ENCODE measurements around the gene LHFPL3.
A peak's percentile ranks its signal among the peaks of the same experiment; 100 is the strongest.

LHFPL3 gene

DNA sequence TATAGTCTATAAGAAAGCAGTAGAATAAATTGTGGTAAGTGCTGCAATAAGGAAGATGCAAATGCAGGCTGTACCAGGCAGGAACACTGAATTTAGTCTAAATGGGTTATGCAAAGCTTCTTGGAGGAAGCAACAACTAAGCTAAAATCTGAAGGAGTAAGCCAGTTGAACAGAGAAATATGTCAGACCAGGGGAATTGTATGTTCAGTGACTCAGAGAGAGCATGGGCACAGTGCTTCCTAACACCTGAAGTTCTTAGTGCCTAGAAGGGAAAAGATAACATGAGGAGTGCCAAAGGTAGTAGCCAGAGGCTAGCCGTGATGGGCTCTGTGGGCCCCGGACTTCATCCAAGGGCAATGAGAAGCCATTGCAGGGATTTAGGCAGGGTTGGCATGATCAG is 481.5 kb downstream of the LHFPL3 start:
- no peak for DNase-seq

DNA sequence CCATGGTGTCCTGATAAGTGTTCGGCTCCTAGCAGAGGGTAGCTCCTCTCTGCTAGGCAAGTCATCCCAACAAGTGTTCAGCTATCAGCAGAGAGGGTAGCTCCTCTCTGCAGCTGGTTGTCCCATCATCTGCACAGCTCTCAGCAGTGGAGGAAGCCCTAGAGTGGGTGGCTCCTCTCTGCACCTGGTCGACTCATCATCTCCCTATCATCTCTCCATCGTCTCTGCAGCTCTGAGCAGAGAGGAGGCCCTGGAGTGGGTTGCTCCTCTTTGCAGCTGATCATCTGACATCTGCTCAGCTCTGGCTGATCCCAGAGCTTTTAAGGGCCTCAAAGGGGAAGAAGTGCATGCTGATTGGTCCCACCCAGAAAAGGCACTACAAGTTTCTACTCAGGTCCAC is 485.7 kb downstream of the LHFPL3 start:
- DNase-seq, result no peak

DNA sequence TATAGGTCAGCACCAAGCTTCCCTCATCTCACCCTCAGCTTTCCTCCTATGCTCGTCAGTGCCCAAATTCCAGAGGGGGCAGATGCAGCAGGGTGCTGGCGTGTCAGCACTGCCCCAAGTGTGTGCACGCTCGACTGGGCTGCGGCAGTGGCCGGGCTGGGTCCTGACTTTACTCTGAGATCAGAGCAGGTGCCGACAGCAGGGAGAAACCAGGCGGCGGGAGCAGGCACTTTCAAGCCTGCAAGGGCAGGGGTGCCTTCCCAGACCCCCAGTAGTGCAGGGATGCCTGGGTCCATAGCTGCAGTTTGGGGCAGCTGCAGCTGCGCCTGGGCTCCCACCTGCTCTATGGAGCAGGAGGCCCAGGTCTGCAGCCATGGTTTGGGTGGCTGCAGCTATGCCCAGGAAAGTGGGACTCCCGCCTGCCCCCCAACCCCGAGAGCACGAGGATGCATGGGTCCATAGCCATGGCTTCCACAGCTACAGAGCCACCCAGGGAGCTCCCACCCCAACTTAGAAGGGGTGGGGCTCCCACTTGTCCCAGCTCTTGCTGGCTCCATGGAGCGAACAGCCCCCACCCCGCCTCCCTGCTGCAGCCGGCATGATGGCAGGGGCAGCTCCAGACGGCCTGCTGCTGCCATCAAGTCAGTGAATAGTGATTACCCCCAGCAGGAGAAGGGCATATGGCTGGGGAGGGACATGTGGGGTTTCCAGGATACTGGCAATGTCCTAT is 486.4 kb downstream of the LHFPL3 start:
- DNase-seq, result no peak

DNA sequence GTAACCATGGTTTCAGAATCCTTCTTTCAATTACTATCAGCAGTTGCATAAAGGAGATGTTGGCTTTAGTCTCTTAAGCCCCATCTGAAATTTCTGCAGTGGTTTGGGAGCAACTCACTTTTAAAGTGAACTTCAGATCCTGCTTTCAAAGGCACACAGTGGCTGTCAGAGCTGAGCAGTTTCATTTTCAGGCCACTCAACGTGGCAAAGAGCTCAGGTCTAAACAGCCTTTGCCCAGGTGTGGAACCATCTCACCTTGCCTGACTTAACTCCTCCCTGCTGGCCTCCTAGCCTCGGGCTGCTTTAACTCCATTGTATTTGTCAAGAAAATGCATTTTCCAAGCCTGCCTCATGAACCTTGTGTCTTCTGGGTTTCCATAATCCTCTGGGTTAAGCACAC is 488.1 kb downstream of the LHFPL3 start:
- no peak for DNase-seq

DNA sequence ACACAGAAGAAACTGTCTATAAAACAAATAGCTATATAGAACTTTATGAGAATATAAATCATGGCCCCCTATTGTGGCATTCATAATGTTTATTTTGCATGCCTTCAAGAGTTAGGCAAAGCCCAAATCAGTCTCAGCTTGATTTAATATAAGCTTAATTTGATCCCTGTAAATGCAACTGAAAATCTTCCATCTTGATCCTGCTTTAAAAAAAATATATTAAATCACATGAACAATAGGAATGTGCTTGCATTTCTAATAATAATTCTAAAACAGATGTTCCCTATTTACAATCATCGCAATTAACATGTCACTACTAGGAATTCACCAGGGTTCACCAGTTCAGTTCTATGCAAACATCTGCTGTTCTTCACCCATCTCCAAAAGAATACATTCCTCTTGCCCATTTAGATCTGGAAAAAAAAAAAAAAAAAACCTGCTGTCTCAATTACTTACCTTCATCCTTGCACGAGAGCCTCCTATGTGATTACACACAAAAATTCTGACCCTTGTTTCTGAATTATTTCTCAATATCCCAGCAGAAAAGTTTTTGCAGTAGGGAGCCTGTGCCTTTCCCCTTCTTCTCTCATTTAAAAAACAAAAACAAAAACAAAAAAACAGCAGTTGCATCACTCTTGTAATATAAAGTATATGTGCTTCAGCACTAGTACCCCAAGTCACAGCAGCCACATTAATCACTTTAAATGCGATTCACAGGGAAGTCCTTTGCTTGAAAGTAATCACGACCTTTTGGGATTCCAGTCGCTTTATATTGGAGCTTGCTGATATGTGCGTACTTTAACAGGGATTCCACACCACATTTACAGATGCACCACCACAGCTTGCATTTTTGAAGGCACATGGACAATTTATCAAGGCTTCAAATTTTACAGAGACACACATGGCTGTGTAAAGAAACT is 490.8 kb downstream of the LHFPL3 start:
- DNase-seq, result no peak

DNA sequence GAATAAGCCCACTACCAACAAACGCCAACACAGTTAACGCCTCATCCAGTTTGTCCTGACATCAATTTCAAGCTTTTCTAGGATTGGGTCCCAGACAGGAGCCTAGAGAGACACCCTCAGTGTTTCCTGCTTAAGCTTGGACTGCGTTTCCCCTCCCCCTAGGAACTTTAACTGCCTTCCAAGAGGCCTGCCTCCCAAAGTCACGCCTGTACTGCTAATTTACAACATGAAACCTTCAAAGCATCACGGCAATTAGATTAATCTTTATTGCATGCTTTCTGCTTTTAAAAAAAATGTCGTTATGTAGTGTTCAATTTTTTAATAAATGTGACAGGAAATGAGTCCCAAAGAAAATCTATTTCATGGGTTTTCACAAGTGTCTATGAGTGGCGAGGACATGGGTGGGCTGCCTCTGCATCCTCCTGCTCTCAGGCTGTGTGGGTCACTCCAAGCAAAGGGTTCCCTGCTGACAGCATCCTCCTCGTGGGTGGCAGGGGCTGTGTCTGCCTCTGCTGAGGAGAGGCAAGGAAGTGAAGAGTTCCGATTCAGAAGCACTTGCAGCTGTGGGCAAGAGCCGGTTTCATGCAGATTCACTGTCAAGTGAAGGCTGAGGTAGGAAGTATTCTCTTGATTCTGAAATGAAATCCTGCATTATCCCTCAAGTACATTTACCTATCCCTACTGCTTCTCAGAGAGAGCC is 492.6 kb downstream of the LHFPL3 start:
- no peak for DNase-seq

DNA sequence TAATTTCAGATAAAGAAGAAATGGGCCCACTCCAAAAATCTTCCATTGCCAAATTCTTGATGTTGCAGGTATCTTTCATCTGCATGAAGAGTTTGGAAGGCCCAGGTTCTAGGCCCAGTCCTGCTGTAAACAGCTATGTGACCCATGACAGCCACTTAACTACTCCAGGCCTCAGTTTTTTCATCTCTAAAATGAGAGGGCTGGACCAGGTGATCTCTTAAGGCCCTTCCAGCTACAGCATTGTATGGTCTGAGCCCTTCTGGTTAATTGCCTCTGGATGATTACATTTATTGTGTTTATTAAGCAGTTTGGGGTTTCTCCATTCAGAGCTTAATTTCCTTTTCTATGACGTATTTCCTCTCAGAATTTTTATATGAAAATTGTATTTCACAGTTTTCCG is 494.8 kb downstream of the LHFPL3 start:
- DNase-seq, result no peak

DNA sequence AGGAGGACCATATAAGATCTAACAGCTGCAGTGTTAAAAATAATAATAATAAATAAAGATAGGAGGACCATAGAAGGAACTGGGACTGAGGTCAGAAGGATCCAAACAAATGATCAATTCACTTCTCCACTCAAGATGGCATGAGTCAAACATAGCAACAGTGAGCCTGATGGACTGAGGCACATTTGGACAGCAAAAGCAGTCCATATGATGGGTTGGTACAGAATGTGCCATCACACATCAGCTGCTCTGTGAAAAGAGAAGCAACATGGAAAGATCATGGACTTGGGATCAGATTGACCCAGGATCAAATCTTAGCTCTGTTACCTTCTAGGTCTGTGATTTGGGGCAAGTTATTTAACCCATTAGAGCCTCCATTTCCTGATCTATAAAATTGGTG is 496.7 kb downstream of the LHFPL3 start:
- no peak for DNase-seq

DNA sequence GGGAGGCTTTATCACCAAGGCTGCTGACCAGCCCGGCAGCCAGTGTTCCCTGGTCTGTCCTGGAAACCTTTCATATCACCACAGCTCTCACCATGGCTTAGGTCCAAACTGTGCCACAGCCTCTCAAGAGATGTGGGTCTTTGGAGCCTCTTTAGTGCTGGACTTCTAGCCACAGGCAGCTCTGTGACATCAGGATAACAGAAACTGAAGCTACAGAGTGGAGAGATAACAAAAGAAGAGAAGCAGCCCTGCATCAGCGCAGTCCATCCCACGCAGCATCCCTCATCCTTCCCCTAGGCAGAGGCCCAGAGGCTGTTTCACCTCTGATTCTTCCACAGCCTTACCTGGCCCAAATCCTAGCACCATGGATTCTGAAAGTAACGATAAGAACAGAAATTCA is 497.7 kb downstream of the LHFPL3 start:
- no peak for DNase-seq

DNA sequence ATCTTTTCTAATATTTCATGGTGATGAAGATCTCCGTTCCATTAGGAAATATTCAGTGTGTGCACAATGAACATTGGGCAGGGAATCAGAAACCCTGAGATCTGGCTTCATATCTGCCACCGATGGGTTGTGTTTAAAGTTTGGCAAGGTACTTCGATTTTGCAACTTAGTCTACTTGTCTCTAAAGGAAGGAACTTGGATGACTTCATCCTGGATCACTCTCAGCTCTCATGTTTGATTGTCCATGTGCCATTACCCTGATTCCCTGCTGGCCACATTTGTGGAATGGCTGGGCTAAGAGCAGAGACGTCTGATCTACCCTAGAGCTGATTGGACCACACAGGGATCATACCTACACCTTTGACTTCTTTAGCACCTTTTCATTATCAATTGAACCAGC is 508.6 kb downstream of the LHFPL3 start:
- no peak for DNase-seq

DNA sequence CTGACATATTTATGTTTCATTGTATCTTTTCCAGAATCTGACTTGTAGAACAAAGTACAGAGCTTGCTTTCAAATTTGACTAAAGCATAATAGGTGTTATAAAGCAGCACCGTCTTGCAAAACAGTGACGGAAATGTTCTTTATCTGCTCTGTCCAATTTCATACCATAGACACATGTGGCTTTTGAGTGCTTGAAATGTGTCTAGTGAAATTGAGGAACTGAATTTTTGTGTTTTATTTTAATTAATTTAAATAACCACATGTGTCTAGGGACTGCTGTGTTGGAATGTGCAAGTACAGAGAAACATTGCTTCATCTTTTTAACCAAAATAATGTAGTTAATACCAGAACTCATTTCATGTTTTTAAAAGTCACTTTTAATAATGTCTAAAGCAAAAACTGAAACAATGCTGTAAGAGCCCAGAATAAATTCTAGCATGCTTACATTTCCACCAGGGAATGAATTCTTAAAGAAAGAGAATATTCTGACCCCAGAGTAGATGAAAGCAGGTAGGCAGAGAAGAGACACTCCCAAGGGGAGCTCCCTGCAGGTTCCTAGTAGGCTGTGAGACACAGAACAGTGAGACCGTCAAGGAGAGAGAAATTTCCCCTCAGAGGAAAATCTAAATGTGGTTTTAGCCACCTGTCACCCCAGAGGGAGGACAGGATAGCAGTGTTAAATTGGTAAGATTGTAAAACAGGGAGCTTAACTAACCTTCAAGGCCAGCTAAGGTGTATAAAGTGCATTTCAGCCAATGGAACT is 510.3 kb downstream of the LHFPL3 start:
- no peak for DNase-seq

DNA sequence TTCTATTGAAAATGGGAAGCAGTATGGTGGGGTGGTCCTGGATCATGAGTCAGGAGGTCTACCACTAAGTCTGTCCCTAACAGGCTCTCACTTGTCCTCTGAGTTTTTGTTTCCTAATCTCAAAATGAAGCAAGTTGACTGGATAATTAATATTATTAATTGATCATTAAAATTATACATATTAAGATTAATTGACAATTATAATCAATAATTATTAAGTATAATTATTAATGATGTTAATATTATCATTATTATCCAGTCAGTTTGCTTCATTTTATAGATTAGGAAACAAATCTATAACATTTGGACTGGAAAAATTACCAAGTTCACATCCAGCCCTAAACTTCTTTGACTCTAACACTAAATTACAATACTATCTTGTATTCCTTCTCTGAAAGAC is 511.4 kb downstream of the LHFPL3 start:
- DNase-seq, result no peak

DNA sequence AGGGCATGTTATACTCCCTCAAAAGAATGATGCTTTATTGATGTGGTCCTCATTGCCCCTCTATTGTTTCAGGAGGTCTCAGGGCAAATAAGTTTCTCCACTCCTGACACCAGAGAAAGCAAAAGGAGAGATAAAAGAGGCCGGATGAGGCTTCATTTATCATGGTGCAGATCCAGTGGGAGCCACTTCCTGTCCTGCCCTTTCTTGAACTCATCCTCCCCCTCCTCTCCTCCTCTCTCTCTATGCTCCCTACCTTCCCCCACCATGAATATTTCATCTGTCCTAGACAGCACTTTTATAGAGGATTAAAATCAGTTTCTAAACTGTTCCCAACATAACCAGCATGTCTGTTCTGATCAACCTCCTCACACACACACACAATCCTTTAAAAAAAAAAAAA is 513.4 kb downstream of the LHFPL3 start:
- DNase-seq, result no peak

DNA sequence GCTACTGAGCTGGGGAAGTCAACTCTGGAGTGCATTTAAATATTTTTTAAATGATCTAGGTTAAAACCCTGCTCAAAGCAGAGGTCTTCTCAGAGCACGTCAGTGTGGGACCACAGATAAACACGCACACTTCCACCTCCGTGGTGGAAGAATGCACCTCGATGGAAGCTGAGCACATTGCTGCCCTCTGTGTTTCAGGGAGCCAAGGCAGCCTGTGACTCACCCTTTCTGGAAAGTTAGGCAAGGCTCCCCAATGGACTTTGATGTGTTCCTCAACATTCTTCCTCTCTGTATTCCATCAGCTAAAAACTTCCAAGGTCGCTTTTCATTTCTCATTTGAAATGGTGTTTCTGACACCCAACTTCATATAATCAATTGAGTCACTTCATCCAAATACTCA is 514.8 kb downstream of the LHFPL3 start:
- DNase-seq, result no peak

DNA sequence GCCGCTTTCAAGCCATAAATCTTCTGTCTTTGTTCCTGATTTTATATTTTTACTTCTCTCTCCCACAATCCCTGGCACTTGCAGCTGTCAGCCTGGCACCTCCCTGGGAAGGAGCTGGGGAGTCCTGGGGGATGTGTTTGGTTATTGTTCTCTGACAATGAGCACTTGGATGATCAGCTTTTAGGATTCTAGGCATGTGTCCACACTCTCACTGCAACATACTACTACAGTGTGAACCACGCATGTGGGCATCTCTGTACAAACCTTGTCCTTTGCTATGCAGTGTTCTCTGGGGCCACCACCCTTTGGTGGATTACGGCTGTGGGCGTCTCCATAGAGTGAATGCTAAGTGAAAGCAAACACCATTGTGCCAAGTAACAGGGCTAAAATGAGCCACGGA is 517.2 kb downstream of the LHFPL3 start:
- DNase-seq, result no peak

DNA sequence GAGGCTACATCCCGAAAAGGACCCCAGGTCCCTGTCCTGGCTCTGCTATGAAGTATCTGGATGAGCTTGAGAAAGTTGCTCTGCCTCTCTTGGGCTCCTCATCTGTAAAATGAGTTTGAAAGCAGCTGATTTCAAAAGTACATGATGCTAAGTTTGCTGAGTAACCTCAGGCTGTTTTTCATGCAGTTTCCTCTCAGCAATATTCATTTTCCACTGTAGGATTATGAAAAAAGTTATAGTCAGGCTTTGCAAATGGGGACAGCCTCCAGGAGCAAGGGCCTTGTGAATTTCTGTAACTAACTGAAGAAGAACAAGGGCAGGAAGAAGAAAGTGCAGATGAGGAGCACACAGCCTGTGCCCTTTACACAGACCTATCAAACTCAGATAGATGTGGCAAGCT is 518.3 kb downstream of the LHFPL3 start:
- no peak for DNase-seq

DNA sequence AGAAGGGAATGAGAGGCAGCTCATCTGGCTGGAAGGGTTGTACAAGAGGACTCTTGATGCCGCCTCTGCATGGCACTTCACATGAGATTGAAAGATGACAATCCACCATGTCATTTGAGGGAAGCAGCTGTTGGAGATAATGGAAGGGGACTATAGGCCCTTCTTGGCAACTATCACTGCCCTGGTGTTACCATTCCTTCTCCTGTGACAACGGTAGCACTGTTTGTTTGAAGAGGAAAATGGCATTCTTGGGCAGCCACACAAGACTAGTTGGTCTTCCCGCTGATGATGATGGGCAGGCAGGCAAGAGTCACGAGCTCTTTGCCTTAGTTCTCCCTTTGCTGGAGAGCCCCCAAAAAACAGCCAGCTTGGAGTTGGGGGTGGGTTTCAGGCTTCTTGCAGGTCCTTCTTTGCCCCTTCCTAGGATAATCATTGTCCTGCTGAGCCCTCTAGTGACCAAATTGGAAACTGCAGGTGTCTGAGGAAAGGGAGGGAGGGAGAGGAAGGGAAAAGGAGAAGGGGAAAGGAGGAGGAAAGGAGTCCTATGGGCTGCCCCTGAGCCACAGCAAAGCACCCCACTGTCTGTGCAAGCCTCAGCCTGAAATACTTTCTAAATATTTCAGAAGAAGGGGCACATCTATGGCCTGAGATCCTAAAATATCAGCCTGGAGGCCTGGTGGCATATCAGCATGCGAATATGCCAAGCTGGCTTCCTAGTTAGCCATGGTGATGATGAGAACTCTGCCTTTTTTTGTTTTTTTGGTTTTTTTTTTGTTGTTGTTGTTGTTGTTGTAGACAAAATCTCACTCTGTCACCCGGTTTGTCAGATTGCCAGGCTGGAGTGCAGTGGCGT is 520.0 kb downstream of the LHFPL3 start:
- peak; percentile 36 for DNase-seq

DNA sequence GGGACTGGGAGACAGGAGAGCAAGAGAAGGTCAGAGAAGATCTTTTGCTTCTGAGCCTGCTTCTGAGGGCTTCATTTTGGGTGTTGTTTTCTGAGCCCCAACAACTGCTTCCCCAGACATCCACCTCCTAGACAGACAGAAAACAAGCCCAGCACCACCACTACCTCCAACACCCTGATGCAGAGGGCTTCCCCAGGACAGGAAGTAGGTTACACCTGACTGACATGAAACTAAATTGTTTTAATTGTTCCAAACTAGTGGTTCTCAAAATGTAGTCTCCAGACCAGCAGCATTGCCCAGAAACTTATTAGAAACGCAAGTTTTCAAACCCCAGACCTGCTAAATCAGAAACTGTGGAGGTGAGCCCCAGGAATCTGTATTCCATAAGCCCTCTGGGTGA is 522.0 kb downstream of the LHFPL3 start:
- DNase-seq, result no peak

DNA sequence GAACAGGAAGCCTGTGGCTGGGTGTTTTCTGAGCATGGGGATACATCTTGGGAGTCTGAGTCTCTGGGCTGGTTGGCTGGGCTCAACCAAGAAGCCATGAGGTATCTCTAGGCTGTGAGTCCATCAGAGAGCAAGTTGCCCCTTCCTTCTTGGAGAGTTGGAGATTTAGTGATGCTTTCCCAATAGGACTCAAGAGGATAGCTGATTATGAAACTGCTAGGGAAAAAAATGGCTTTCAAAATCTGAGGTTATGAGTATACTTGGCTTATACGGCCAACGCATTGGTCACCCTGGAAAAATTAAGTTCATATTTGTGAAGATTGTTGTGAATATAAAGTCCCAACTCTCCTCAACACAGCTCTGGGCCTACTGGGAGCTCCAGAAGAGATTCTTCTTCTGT is 522.9 kb downstream of the LHFPL3 start:
- no peak for DNase-seq

DNA sequence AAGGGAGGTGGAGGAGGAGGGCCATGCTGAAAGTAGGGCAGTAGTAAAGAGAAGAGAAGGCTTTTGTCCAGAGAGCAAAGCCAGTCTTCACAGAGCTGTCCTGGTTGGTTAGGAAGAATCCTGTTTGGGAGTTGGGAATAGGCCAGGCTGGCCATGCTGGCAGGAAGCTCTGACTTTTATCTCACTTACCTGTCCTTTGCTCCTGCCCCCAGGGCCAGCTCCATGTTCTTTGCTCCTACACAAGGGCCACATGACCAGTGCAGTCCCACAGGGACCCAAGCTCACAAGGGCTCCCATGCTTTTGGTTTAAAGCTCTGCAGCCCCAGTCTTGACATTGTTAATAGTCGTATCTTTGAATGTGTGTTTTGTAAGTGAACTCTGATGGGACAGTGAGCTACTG is 524.0 kb downstream of the LHFPL3 start:
- DNase-seq, result no peak

DNA sequence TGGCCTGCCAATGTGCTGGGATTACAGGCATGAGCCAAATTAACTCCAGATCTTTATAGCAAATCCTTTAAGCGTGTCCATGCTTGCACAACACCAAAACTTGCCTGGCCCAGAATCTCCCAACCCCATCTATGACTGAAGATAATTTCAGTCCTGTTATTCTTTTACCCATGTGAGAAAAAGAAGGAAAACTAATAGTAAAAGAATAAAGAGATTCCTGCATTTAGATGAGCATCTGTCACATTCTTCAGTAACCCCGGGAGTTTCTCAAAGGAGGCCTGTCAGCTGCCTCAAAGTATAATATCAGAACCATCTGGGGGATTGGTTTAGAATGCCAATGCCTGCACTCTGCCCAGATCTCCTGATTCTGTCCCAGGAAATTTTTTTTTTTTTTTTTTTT is 527.5 kb downstream of the LHFPL3 start:
- DNase-seq, result no peak

Data from activated T-cell treated with anti-CD3 and anti-CD28 coated beads, Interleukin-2, amount 50 U/mL, for 1 hour (primary cell).